A673 (cell line): ENCODE data around the gene NELL1. TPM values are rescaled to one million over a fixed set of nuclear protein-coding genes. Genes with fewer than 3 reads are reported as not detected.

Experiments used
- BruUV-seq: library from RNA; stranded (reverse); fragments of 400-500 nt; replicated peaks from 2 replicates; lab custom pipeline; 2021; lab: Mats Ljungman, UMichigan
- CTCF ChIA-PET: fragments of 300-600 bp; sonication (Branson Sonifier 250); formaldehyde crosslinking; loops from one replicate; lab custom pipeline; 2022; ENCODE audit warnings: antibody characterized with exemption; lab: Charles Lee
- POLR2A ChIA-PET: fragments of 300-600 bp; sonication (Branson Sonifier 250); formaldehyde crosslinking; loops from one replicate; lab custom pipeline; 2022; ENCODE audit warnings: antibody characterized with exemption; ENCODE audit not compliant: low non-redundant PET; lab: Charles Lee
- DNase-seq: peaks from one replicate; pipeline ENCODE4 v3.0.0-alpha.2; 2015; ENCODE audit warnings: low spot score
- H3K27ac ChIP-seq: fragments of 200-600 bp; sonication (generic); 2 replicates; pipeline ENCODE4 v1.5.1; 2016; ENCODE audit warnings: mixed run types, low read depth, mild to moderate bottlenecking, mixed read lengths, antibody characterized with exemption, low read length; ENCODE audit not compliant: poor library complexity, severe bottlenecking
- H3K27me3 ChIP-seq: fragments of 200-600 bp; sonication (generic); replicated peaks from 2 replicates; pipeline ENCODE4 v1.6.1; 2017; ENCODE audit warnings: mixed run types, low read depth, mild to moderate bottlenecking, mixed read lengths, antibody characterized with exemption, low read length; ENCODE audit not compliant: insufficient read depth, poor library complexity
- H3K36me3 ChIP-seq: fragments of 200-600 bp; sonication (generic); 2 replicates; pipeline ENCODE4 v1.6.1; 2016; ENCODE audit warnings: mixed run types, mild to moderate bottlenecking, mixed read lengths, antibody characterized with exemption, low read length; ENCODE audit not compliant: insufficient read depth, poor library complexity, severe bottlenecking
- H3K4me1 ChIP-seq: fragments of 200-600 bp; sonication (generic); 2 replicates; pipeline ENCODE4 v1.6.1; 2017; ENCODE audit warnings: mixed run types, mild to moderate bottlenecking, mixed read lengths, antibody characterized with exemption, low read length; ENCODE audit not compliant: insufficient read depth, poor library complexity, severe bottlenecking
- H3K4me3 ChIP-seq: fragments of 200-600 bp; sonication (generic); 2 replicates; pipeline ENCODE4 v1.5.1; 2016; ENCODE audit warnings: low read depth, mixed run types, mild to moderate bottlenecking, mixed read lengths, low read length; ENCODE audit not compliant: poor library complexity, severe bottlenecking
- H3K9me3 ChIP-seq: fragments of 200-600 bp; sonication (generic); 2 replicates; pipeline ENCODE4 v1.6.1; 2016; ENCODE audit warnings: mixed run types, low read depth, mild to moderate bottlenecking, mixed read lengths, antibody characterized with exemption, low read length; ENCODE audit not compliant: poor library complexity, severe bottlenecking
- CTCF ChIP-seq: fragments of 300-800, 200-600 bp; sonication (generic); conservative IDR thresholded peaks from 2 replicates; pipeline ENCODE4 v1.5.1; 2017; ENCODE audit warnings: low read depth, mild to moderate bottlenecking, antibody characterized with exemption, low read length, moderate library complexity, mixed read lengths
- EZH2 ChIP-seq: fragments of 200-600 bp; sonication (generic); IDR thresholded peaks from 2 replicates; pipeline ENCODE4 v1.6.1; 2017; ENCODE audit warnings: borderline replicate concordance, low read depth, mild to moderate bottlenecking, mixed read lengths, antibody characterized with exemption, low read length; ENCODE audit not compliant: poor library complexity, severe bottlenecking
- intact Hi-C: fragments of 100-400 bp; cut with micrococcal nuclease; formaldehyde crosslinking; loops from one replicate; pipeline ENCODE4 v1.10.0; 2022; ENCODE audit not compliant: unreplicated experiment
- total RNA-seq: library from RNA; stranded (reverse); gene quantifications from 2 replicates; pipeline ENCODE4 v1.2.3, GENCODE V29; 2021

NELL1 gene
- total RNA-seq, 1 experiment from 2014 or later, result 0.32 TPM

GRCh38 chr11:21614961-21615360 is 945.6 kb downstream of the NELL1 start:
- no peak for DNase-seq
- intact Hi-C loops, result no loop called here
- Histone ChIP-seq H3K27ac (no peak overlapping the region), H3K36me3 (no peaks in the 10 kb centered on the region), H3K4me3 (no peak overlapping the region), H3K4me1 (peaks cover 10% of the 10 kb centered on the region), H3K27me3 (no peaks in the 10 kb centered on the region), H3K9me3 (no peaks in the 10 kb centered on the region)
- no TSS peak for BruUV-seq
- no peak for TF ChIP-seq EZH2
- no peak for TF ChIP-seq CTCF
- POLR2A ChIA-PET, result no interaction called here
- CTCF ChIA-PET, result no interaction called here

- Histone ChIP-seq H3K9me3 (no peaks in the 10 kb centered on the region), H3K36me3 (no peaks in the 10 kb centered on the region), H3K27me3 (no peaks in the 10 kb centered on the region), H3K4me3 (no peak overlapping the region), H3K27ac (no peak overlapping the region), H3K4me1 (peaks cover 10% of the 10 kb centered on the region)
- no peak for TF ChIP-seq CTCF
- no peak for TF ChIP-seq EZH2
- DNase-seq, result no peak
- CTCF ChIA-PET, result no interaction called here
- intact Hi-C loops, result no loop called here
- no TSS peak for BruUV-seq
- POLR2A ChIA-PET, result no interaction called here
These were observed 946.6 kb downstream of the NELL1 start for GRCh38 chr11:21615955-21616371.

- Histone ChIP-seq H3K4me1 (no peaks in the 10 kb centered on the region), H3K27me3 (no peaks in the 10 kb centered on the region), H3K36me3 (no peaks in the 10 kb centered on the region), H3K4me3 (no peak overlapping the region), H3K27ac (no peak overlapping the region), H3K9me3 (no peaks in the 10 kb centered on the region)
- BruUV-seq, result no TSS peak
- TF ChIP-seq CTCF (no peak), EZH2 (no peak)
- POLR2A ChIA-PET, result no interaction called here
- CTCF ChIA-PET, result no interaction called here
- intact Hi-C loops, result no loop called here
- no peak for DNase-seq
These were observed 953.2 kb downstream of the NELL1 start for GRCh38 chr11:21622566-21622965.
